CD4-positive, alpha-beta T cell (primary cell): ENCODE measurements around the gene NECTIN4. TPM values are rescaled to one million over a fixed set of nuclear protein-coding genes. Genes with fewer than 3 reads are reported as not detected.
A peak's percentile ranks its signal among the peaks of the same experiment; 100 is the strongest.

Source experiments
- ATAC-seq: fragments of 200-7000 bp; cut with Tn5 transposase; one replicate; pipeline ENCODE4 v1.10.0; 2022; ENCODE audit warnings: mild to moderate bottlenecking; ENCODE audit not compliant: poor library complexity
- CTCF ChIA-PET: fragments of 350-600 bp; sonication (Branson Sonifier 250); formaldehyde crosslinking; loops from one replicate; lab custom pipeline; 2021; ENCODE audit warnings: antibody characterized with exemption, inconsistent platforms; lab: Charles Lee
- POLR2A ChIA-PET: fragments of 350-600 bp; sonication (Branson Sonifier 250); formaldehyde crosslinking; loops from one replicate; lab custom pipeline; 2021; ENCODE audit warnings: antibody characterized with exemption, inconsistent platforms; lab: Charles Lee
- DNase-seq, 14 experiments: peaks; one replicate each; pipeline ENCODE4 v3.0.0-alpha.2; 2013 to 2020; ENCODE audit warnings: mixed read lengths in 2 of 14
- H3K27ac ChIP-seq, 2 donors: one replicate each; pipeline versions ENCODE4 v1.5.1 to v1.7.0; 2013; ENCODE audit warnings: low read length in 2 of 2, low read depth in 1 of 2, mild to moderate bottlenecking in 1 of 2
- H3K27me3 ChIP-seq, 2 experiments: 1 replicate in 1 of 2; 2 replicates in 1 of 2; pipeline versions ENCODE4 v1.6.1 to v1.7.0; 2013; ENCODE audit warnings: low read length in 2 of 2, control low read depth in 1 of 2, mild to moderate bottlenecking in 1 of 2, moderate library complexity in 1 of 2; ENCODE audit not compliant: insufficient read depth in 2 of 2, control insufficient read depth in 1 of 2
- H3K36me3 ChIP-seq: one replicate; pipeline ENCODE4 v1.6.1; 2013; ENCODE audit warnings: low read length, control low read depth; ENCODE audit not compliant: insufficient read depth
- H3K4me1 ChIP-seq: one replicate; pipeline ENCODE4 v1.6.1; 2013; ENCODE audit warnings: low read length, control low read depth; ENCODE audit not compliant: insufficient read depth
- H3K4me3 ChIP-seq: one replicate; pipeline ENCODE4 v1.5.1; 2013; ENCODE audit warnings: mild to moderate bottlenecking, low read length, moderate library complexity
- H3K9me3 ChIP-seq, 2 experiments: 1 replicate in 1 of 2; 2 replicates in 1 of 2; pipeline versions ENCODE4 v1.6.1 to v1.7.0; 2013; ENCODE audit warnings: low read length in 2 of 2, mild to moderate bottlenecking in 2 of 2, control low read depth in 1 of 2, moderate library complexity in 1 of 2; ENCODE audit not compliant: control insufficient read depth in 1 of 2, insufficient read depth in 1 of 2
- H3K27ac Mint-ChIP-seq: one replicate; pipeline ENCODE4 v1.8.0; 2020; ENCODE audit warnings: mixed read lengths
- H3K27me3 Mint-ChIP-seq: one replicate; pipeline ENCODE4 v1.8.0; 2021; ENCODE audit warnings: mixed read lengths
- H3K36me3 Mint-ChIP-seq: one replicate; pipeline ENCODE4 v1.8.0; 2021; ENCODE audit warnings: low read depth, mixed read lengths
- H3K4me1 Mint-ChIP-seq: one replicate; pipeline ENCODE4 v1.8.0; 2021; ENCODE audit warnings: low read depth, mixed read lengths
- H3K4me3 Mint-ChIP-seq: one replicate; pipeline ENCODE4 v1.8.0; 2020; ENCODE audit warnings: mild to moderate bottlenecking, mixed read lengths
- H3K9me3 Mint-ChIP-seq: one replicate; pipeline ENCODE4 v1.8.0; 2020; ENCODE audit warnings: mixed read lengths
- intact Hi-C, 2 experiments: fragments of 100-400 bp; cut with DNase I in 1 of 2; cut with micrococcal nuclease in 1 of 2; formaldehyde crosslinking; loops; one replicate each; pipeline versions ENCODE4 v1.15.1 to v1.9.0; 2023 to 2025; cut with DNase I, micrococcal nuclease
- total RNA-seq, 174 experiments: library from RNA in 2 of 174; stranded (reverse) in 2 of 174; gene quantifications; one replicate each; pipeline ENCODE4 v1.2.3 and lab custom pipeline; 2021 to 2026
- TF ChIP-seq, protein P1 (sequence below): fragments of 200-600 bp; IDR thresholded peaks from one replicate; pipeline ENCODE4 v1.8.0; 2022; ENCODE audit warnings: antibody characterized with exemption, mild to moderate bottlenecking

NECTIN4 gene
- total RNA-seq, 2 experiments from 2014 or later = 0.22 TPM

GRCh38 chr1:161044908-161045735, 44.2 kb downstream of the NECTIN4 start:
- H3K36me3 ChIP-seq = peaks cover 59% of the 10 kb centered on the region
- peak overlapping the region; percentile 93 for H3K4me3 Mint-ChIP-seq
- H3K27ac ChIP-seq = peak overlapping the region; percentile 90 to 96
- ATAC-seq (peak; percentile 45), DNase-seq (peak in 13 of 14 experiments; percentile 26 to 86 (median 44))
- H3K9me3 Mint-ChIP-seq = no peaks in the 10 kb centered on the region
- H3K4me1 ChIP-seq = peaks cover 57% of the 10 kb centered on the region
- H3K4me1 Mint-ChIP-seq = peaks cover 43% of the 10 kb centered on the region
- TF ChIP-seq, protein P1, sequence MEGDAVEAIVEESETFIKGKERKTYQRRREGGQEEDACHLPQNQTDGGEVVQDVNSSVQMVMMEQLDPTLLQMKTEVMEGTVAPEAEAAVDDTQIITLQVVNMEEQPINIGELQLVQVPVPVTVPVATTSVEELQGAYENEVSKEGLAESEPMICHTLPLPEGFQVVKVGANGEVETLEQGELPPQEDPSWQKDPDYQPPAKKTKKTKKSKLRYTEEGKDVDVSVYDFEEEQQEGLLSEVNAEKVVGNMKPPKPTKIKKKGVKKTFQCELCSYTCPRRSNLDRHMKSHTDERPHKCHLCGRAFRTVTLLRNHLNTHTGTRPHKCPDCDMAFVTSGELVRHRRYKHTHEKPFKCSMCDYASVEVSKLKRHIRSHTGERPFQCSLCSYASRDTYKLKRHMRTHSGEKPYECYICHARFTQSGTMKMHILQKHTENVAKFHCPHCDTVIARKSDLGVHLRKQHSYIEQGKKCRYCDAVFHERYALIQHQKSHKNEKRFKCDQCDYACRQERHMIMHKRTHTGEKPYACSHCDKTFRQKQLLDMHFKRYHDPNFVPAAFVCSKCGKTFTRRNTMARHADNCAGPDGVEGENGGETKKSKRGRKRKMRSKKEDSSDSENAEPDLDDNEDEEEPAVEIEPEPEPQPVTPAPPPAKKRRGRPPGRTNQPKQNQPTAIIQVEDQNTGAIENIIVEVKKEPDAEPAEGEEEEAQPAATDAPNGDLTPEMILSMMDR = no peak
- no peaks in the 10 kb centered on the region for H3K9me3 ChIP-seq
- peak overlapping the region; percentile 98 for H3K4me3 ChIP-seq
- intact Hi-C loops = loop anchor here (1.0 to 5.0 kb wide), 4 partner anchors 25 to 112 kb away; partner anchors contain the start of genes NIT1 (in 1 of the 2), PFDN2 (in 1 of the 2), UFC1 (in 1 of the 2) and USP21 (in 1 of the 2)
- no peaks in the 10 kb centered on the region for H3K27me3 ChIP-seq
- H3K27me3 Mint-ChIP-seq = no peaks in the 10 kb centered on the region
- peak overlapping the region; percentile 94 for H3K27ac Mint-ChIP-seq
- H3K36me3 Mint-ChIP-seq = peaks cover 80% of the 10 kb centered on the region
- ChIA-PET CTCF (interaction anchor here (1.1 to 5.3 kb wide), 14 partner anchors 9 to 261 kb away, joined by 3 to 34 read pairs (median 6); partner anchors contain the start of genes ARHGAP30, F11R, KLHDC9 and NIT1), POLR2A (interaction anchor here (0.5 to 8.4 kb wide), 36 partner anchors 7 to 783 kb away, joined by 3 to 295 read pairs (median 5); partner anchors contain the start of genes ARHGAP30, DCAF8, DEDD and F11R)

DNA sequence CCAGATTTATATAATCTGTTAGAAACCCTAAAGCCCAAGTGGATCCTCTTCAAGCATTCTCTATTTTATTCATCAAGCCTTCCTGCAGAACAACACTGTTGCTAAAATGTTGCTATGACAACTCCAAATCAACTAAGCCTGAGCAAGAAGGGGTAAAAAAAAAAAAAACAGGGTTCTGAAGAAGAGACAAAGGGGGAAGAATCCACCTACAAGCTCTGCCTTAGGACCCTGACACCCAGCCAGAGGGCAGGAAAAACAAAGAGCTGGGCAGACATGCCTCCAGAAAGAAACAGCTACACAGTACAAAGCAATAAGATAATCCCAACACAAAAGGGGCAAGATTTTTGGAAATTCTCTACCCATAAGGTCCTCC, 44.8 kb downstream of the NECTIN4 start:
- no peak for ATAC-seq
- H3K4me3 ChIP-seq = peak overlapping the region; percentile 98
- H3K27me3 ChIP-seq = no peaks in the 10 kb centered on the region
- H3K9me3 ChIP-seq = no peaks in the 10 kb centered on the region
- H3K27me3 Mint-ChIP-seq = no peaks in the 10 kb centered on the region
- intact Hi-C loops = loop anchor here in 1 of 2 experiments (5.0 kb wide), 1 partner anchor 113 kb away; the partner anchor contains the start of gene USP21
- H3K27ac ChIP-seq = peak overlapping the region; percentile 90 to 96
- peak overlapping the region; percentile 94 for H3K27ac Mint-ChIP-seq
- peaks cover 59% of the 10 kb centered on the region for H3K36me3 ChIP-seq
- H3K4me3 Mint-ChIP-seq = peak overlapping the region; percentile 93
- POLR2A ChIA-PET = interaction anchor here (0.7 to 8.4 kb wide), 23 partner anchors 11 to 246 kb away, joined by 3 to 295 read pairs (median 5); partner anchors contain the start of genes ARHGAP30, DEDD, F11R and KLHDC9
- TF ChIP-seq, protein P1 = no peak
- H3K9me3 Mint-ChIP-seq = no peaks in the 10 kb centered on the region
- CTCF ChIA-PET = interaction anchor here (1.1 to 5.3 kb wide), 9 partner anchors 22 to 262 kb away, joined by 4 to 34 read pairs (median 8); partner anchors contain the start of genes ARHGAP30, F11R and KLHDC9
- H3K4me1 Mint-ChIP-seq = peaks cover 43% of the 10 kb centered on the region
- peaks cover 63% of the 10 kb centered on the region for H3K4me1 ChIP-seq
- peak in 4 of 14 experiments; percentile 17 to 77 (median 61) for DNase-seq
- H3K36me3 Mint-ChIP-seq = peaks cover 81% of the 10 kb centered on the region

GRCh38 chr1:161039546-161039945, 49.8 kb downstream of the NECTIN4 start:
- DNase-seq (no peak), ATAC-seq (no peak)
- peak overlapping the region; percentile 72 for H3K4me3 Mint-ChIP-seq
- no peaks in the 10 kb centered on the region for H3K27me3 Mint-ChIP-seq
- H3K9me3 ChIP-seq = no peaks in the 10 kb centered on the region
- peaks cover 41% of the 10 kb centered on the region for H3K36me3 ChIP-seq
- ChIA-PET CTCF (interaction anchor here (1.0 to 6.6 kb wide), 6 partner anchors 19 to 59 kb away, joined by 3 to 66 read pairs (median 6); partner anchors contain the start of genes F11R and KLHDC9), POLR2A (interaction anchor here (1.0 to 5.0 kb wide), 9 partner anchors 13 to 93 kb away, joined by 3 to 66 read pairs (median 7); partner anchors contain the start of genes ARHGAP30, DEDD, F11R and KLHDC9)
- peaks cover 51% of the 10 kb centered on the region for H3K36me3 Mint-ChIP-seq
- peaks cover 59% of the 10 kb centered on the region for H3K4me1 ChIP-seq
- H3K27ac ChIP-seq = peak overlapping the region; percentile 21 to 88
- no peaks in the 10 kb centered on the region for H3K27me3 ChIP-seq
- TF ChIP-seq, protein P1 = no peak
- H3K4me1 Mint-ChIP-seq = peaks cover 47% of the 10 kb centered on the region
- intact Hi-C loops = loop anchor here in 1 of 2 experiments (2.0 to 5.0 kb wide), 2 partner anchors 19 to 42 kb away; partner anchors contain the start of gene F11R
- H3K27ac Mint-ChIP-seq = peak overlapping the region; percentile 91
- no peaks in the 10 kb centered on the region for H3K9me3 Mint-ChIP-seq
- peak overlapping the region; percentile 99 for H3K4me3 ChIP-seq
